Thyroid gland (tissue), 4 donors: ENCODE results near the gene NPIPB8. TPM values are rescaled to one million over a fixed set of nuclear protein-coding genes. Genes with fewer than 3 reads are reported as not detected.
"Not testable (repeated sequence)": the region's sequence is repeated elsewhere in the genome, so short reads cannot be mapped to it uniquely, and the experiment has no call there.

ENCODE experiments used
- DNase-seq, 2 donors: peaks; one replicate each; pipeline ENCODE4 v3.0.0-alpha.2; 2019
- H3K27ac ChIP-seq, 3 donors: fragments of 200-600 bp; sonication (generic); 1 replicate in 2 of 3; 2 replicates in 1 of 3; pipeline ENCODE4 v1.5.1; 2016 to 2019; ENCODE audit warnings: mild to moderate bottlenecking in 1 of 3, moderate library complexity in 1 of 3
- H3K27me3 ChIP-seq: fragments of 200-600 bp; sonication (generic); one replicate; pipeline ENCODE4 v1.5.1; 2019
- H3K36me3 ChIP-seq, 2 donors: fragments of 200-600 bp; sonication (generic); one replicate each; pipeline ENCODE4 v1.5.1; 2016 to 2019
- H3K4me1 ChIP-seq, 2 donors: fragments of 200-600 bp; sonication (generic); one replicate each; pipeline ENCODE4 v1.5.1; 2017 to 2019
- H3K4me3 ChIP-seq, 3 donors: fragments of 200-600 bp; sonication (generic); replicated peaks in 1 of 3; 1 replicate in 2 of 3; 2 replicates in 1 of 3; pipeline ENCODE4 v1.5.1; 2016; ENCODE audit warnings: mild to moderate bottlenecking in 1 of 3
- H3K9me3 ChIP-seq: fragments of 200-600 bp; sonication (generic); one replicate; pipeline ENCODE4 v1.5.1; 2017
- CTCF ChIP-seq, 6 experiments: fragments of 200-600 bp in 3 of 6; fragments of 450-650 bp in 3 of 6; sonication (generic) in 3 of 6; IDR thresholded peaks; one replicate each; pipeline ENCODE4 v1.5.1; 2016 to 2019; ENCODE audit warnings: antibody characterized with exemption in 6 of 6, mild to moderate bottlenecking in 2 of 6, inconsistent platforms in 1 of 6, moderate library complexity in 1 of 6
- POLR2A ChIP-seq, 2 donors: fragments of 450-650 bp; IDR thresholded peaks; one replicate each; pipeline ENCODE4 v1.6.1; 2017; ENCODE audit warnings: antibody characterized with exemption in 2 of 2, mild to moderate bottlenecking in 2 of 2, moderate library complexity in 1 of 2
- WGBS, 2 donors: methylation state at CpG; one replicate each; pipeline ENCODE4 v1.1.5; 2017; 5-methylcytosine and 5-hydroxymethylcytosine counted together
- intact Hi-C: fragments of 100-400 bp; cut with DNase I; formaldehyde crosslinking; loops from one replicate; pipeline ENCODE4 v1.15.1; 2023
- total RNA-seq, 4 donors: library from RNA; depleted of rRNA; stranded (reverse); fragments of >200 nt; gene quantifications; one replicate each; pipeline ENCODE4 v1.2.3, GENCODE V29; 2016

Gene NPIPB8
- under 1 TPM in 2 of 4 donors, not detected in 2; 0.27 to 0.63 TPM for total RNA-seq

GRCh38 chr16:28637765-28638164 is at the start of gene NPIPB8:
NPIPB8 (plus strand) TSS chr16:28638065; CDS start chr16:28638361, 296 bp downstream.
- DNase-seq, H3K36me3 ChIP-seq, H3K4me1 ChIP-seq, H3K27me3 ChIP-seq, H3K4me3 ChIP-seq, H3K27ac ChIP-seq, H3K9me3 ChIP-seq, intact Hi-C loops: not testable (repeated sequence)
- WGBS, 2 donors, result 93 to 96% methylated on average over 1 of the region's 1 CpG

- Histone ChIP-seq H3K27me3 (no peaks in the 10 kb centered on the region), H3K36me3 (peaks cover 41 to 44% of the 10 kb centered on the region in 2 donors), H3K4me3 (no peak overlapping the region), H3K27ac (no peak overlapping the region), H3K9me3 (no peaks in the 10 kb centered on the region), H3K4me1 (no peaks in the 10 kb centered on the region)
- DNase-seq, result no peak
- 97 to 98% methylated on average over 7 to 8 of the region's 8 CpGs for WGBS, 2 donors
- intact Hi-C loops, result no loop called here
- TF ChIP-seq CTCF (IDR thresholded peaks at IDR 0.05) (no peak), POLR2A (IDR thresholded peaks at IDR 0.05) (no peak)
These were observed 48.8 kb upstream of the NPIPB8 start for GRCh38 chr16:28589069-28589468.

GRCh38 chr16:28589930-28590329 is 47.9 kb upstream of the NPIPB8 start:
- H3K4me1 ChIP-seq, result no peaks in the 10 kb centered on the region
- WGBS, 2 donors, result 92 to 100% methylated on average over 2 to 12 of the region's 13 CpGs
- no peak overlapping the region for H3K27ac ChIP-seq
- peaks cover 39 to 41% of the 10 kb centered on the region in 2 donors for H3K36me3 ChIP-seq
- no peak for DNase-seq
- H3K4me3 ChIP-seq, result no peak overlapping the region
- H3K9me3 ChIP-seq, result no peaks in the 10 kb centered on the region
- intact Hi-C loops, result no loop called here
- no peak for TF ChIP-seq POLR2A (IDR thresholded peaks at IDR 0.05)
- TF ChIP-seq CTCF (IDR thresholded peaks at IDR 0.05), result no peak
- no peaks in the 10 kb centered on the region for H3K27me3 ChIP-seq

GRCh38 chr16:28590384-28591340 is 47.2 kb upstream of the NPIPB8 start:
- Histone ChIP-seq H3K9me3 (no peaks in the 10 kb centered on the region), H3K4me3 (no peak overlapping the region), H3K36me3 (peaks cover 32 to 33% of the 10 kb centered on the region in 2 donors), H3K27me3 (no peaks in the 10 kb centered on the region), H3K27ac (no peak overlapping the region), H3K4me1 (peaks cover 0 to 3% of the 10 kb centered on the region in 2 donors)
- DNase-seq, result no peak
- WGBS, 2 donors, result 93 to 97% methylated on average over 17 to 22 of the region's 22 CpGs
- intact Hi-C loops, result no loop called here
- no peak for TF ChIP-seq CTCF (IDR thresholded peaks at IDR 0.05)
- TF ChIP-seq POLR2A (IDR thresholded peaks at IDR 0.05), result no peak

- TF ChIP-seq CTCF (IDR thresholded peaks at IDR 0.05) (no peak), POLR2A (IDR thresholded peaks at IDR 0.05) (no peak)
- 96 to 98% methylated on average over 5 to 6 of the region's 6 CpGs for WGBS, 2 donors
These were observed 46.5 kb upstream of the NPIPB8 start for GRCh38 chr16:28591355-28591754.

More at GRCh38 chr16:28591355-28591754, 46.5 kb upstream of the NPIPB8 start:
- intact Hi-C loops, result no loop called here
- no peak overlapping the region for H3K4me3 ChIP-seq
- H3K27ac ChIP-seq, result no peak overlapping the region
- no peaks in the 10 kb centered on the region for H3K9me3 ChIP-seq
- H3K4me1 ChIP-seq, result peaks cover 5 to 8% of the 10 kb centered on the region in 2 donors
- peaks cover 30 to 31% of the 10 kb centered on the region in 2 donors for H3K36me3 ChIP-seq
- no peak for DNase-seq
- H3K27me3 ChIP-seq, result no peaks in the 10 kb centered on the region
